ENCODE data around the gene CERK. TPM values are rescaled to one million over a fixed set of nuclear protein-coding genes. Genes with fewer than 3 reads are reported as not detected.
"Not testable (repeated sequence)": the region's sequence is repeated elsewhere in the genome, so short reads cannot be mapped to it uniquely, and the experiment has no call there.

CERK gene
- 101 and 103 TPM in 2 replicates for total RNA-seq

DNA sequence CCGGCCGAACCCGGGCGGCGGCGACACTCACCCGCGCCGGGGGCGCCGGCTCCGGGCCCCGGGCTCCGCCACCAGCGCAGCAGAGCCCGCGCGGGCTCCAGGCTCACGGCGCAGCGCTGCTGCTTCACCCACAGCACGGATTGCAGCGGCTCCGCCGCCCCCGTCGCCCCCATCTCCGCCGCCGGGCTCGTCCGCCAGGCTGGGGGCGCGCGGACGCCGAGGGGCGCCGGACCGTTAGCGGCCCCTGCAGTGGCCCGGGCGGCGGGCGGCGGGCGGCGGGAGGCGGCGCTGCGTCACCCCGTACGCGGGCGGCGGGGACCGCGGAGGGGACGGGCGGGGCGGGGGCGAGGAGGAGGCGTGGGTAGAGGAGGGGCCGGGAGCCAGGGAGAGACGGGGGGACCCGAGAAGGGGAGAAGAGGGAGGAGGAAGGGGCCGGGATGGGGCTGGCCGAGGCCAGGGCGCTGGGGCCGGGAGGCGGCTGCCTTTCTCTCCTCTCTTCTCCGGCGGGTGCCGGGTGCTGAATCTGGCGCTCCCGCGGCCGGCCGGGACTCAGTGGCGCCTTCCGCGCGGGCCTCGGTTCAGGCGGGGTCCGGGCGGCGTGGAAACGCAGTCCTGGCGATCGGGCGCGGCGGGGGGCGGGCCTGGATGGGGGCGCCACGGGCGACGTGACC is at the start of gene CERK:
CERK (minus strand) TSS at position 277 of the 671 bp plus-strand sequence; CDS start at position 173, 104 bp downstream.
- no peak for DNase-seq (ENCODE audit: low read depth, low spot score)

- no peak for DNase-seq (ENCODE audit: low read depth, low spot score)
Measured at GRCh38 chr22:46783721-46784120, 45.7 kb upstream of the CERK start.

GRCh38 chr22:46782200-46782599 is 44.1 kb upstream of the CERK start:
- not testable (repeated sequence) for DNase-seq (ENCODE audit: low read depth, low spot score)

DNA sequence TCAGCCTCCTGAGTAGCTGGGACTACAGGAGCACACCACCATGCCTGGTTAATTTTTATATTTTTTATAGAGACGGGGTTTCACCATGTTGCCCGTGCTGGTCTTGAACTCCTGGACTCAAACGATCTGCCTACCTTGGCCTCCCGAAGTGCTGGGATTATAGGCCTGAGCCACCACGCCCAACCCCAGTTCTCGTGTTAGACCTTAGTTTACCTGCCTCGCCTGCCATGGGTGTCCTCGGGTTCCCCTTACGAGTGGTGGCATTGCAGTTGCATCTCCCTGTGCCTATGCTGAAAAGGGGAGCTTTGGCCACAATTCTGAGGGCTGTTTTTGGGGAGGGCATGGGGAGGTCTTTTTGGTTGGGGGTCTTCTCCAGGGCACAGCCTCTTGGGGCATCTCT is 43.2 kb upstream of the CERK start:
- no peak for DNase-seq (ENCODE audit: low read depth, low spot score)

- no peak for DNase-seq (ENCODE audit: low read depth, low spot score)
Measured at GRCh38 chr22:46780453-46780852, 42.4 kb upstream of the CERK start.

GRCh38 chr22:46779651-46780050 is 41.6 kb upstream of the CERK start:
- no peak for DNase-seq (ENCODE audit: low read depth, low spot score)

GRCh38 chr22:46779023-46779422 is 41.0 kb upstream of the CERK start:
- no peak for DNase-seq (ENCODE audit: low read depth, low spot score)

DNA sequence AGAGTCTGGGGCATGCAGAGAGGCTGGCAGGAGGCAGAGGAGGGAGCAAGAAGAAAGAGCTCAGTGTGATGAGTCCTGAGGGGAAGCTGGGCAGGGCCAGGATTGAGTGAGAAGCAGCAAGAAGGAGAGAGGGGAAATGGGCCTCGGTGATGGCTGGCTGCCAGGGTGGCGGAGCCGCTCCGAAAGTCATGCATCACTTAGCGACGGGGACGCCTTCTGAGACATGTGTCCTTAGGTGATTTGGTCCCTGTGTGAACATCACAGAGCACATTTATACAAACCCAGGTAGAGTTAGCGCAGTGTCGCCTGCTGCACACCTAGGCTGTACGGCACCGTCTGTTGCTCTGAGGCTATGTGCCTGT is 39.5 kb upstream of the CERK start:
- no peak for DNase-seq (ENCODE audit: low read depth, low spot score)

DNA sequence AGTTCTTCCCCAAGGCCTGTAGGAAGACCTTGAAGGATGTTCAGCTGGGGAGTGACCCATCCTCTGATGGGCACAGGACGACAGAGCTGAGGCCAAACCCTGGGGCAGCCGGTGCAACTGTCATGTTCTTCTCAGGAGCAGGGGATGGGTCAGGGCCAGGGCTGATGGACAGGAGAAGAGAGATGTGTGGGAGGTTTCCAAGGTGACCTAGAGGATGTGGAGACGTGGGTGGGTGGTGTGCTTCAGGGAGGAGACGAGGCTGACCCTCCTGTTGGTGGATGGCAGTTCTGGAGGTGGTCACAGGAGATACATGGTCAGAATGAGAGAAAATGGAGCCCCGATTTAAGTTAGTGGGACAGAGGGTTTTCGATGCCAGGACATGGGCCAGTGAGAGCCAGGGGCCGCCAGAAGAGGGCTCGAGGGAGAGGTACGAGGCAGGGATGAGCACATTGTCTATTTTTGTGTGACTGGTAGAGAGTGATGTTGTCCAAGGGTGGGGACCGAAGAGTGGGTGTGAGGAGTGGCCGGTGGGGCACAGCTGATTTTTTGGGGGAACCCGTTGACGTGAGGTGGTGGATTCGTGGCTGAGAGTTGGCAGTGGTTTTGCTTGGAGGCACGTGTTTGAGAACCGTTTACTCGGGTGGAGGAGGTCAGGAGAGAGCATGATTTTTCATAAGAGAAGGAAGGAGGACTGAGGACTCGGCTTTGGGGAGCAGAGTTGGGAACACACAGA is 39.0 kb upstream of the CERK start:
- no peak for DNase-seq (ENCODE audit: low read depth, low spot score)

- no peak for DNase-seq (ENCODE audit: low read depth, low spot score)
Measured at GRCh38 chr22:46775850-46776826, 38.1 kb upstream of the CERK start.

GRCh38 chr22:46774980-46775849 is 37.2 kb upstream of the CERK start:
- DNase-seq (ENCODE audit: low read depth, low spot score): no peak

DNA sequence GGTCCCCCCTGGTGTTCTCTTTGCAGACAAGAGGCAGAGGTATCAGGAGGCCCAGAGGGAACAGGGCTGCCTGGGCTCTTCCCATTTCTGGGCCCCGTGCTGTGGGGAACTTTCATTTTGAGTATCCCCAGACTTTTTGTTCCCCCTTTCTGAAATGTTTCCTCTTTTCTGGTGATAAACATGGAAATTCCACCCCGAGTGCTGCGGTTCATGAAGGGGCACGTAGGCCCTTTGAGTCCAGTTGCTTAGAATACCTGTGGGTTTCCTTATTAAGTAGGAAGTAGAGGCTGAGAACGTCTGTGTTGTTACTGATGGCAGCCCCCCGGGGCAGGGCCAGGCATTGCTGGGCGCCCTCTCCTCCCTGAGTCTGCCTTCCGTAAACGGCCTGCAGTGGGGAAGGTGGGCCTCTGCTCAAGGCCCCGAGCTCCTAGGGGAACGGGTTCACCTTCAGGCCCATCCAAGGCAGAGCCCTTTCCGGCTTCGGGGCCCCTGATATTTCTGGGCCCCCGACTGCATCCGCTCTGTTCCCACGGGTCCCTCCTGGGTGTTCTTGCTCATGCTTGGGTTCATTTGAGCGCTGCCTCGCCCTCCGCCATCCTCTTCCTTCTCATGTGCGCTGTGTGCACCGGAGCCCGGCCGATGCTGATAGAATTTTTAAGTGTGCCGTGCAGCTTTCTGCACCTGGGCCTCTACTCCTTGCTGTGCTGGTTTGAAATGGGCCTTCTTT is 36.4 kb upstream of the CERK start:
- DNase-seq (ENCODE audit: low read depth, low spot score): no peak

GRCh38 chr22:46773076-46773475 is 35.0 kb upstream of the CERK start:
- no peak for DNase-seq (ENCODE audit: low read depth, low spot score)

- no peak for DNase-seq (ENCODE audit: low read depth, low spot score)
Measured at GRCh38 chr22:46770726-46771125, 32.7 kb upstream of the CERK start.

DNA sequence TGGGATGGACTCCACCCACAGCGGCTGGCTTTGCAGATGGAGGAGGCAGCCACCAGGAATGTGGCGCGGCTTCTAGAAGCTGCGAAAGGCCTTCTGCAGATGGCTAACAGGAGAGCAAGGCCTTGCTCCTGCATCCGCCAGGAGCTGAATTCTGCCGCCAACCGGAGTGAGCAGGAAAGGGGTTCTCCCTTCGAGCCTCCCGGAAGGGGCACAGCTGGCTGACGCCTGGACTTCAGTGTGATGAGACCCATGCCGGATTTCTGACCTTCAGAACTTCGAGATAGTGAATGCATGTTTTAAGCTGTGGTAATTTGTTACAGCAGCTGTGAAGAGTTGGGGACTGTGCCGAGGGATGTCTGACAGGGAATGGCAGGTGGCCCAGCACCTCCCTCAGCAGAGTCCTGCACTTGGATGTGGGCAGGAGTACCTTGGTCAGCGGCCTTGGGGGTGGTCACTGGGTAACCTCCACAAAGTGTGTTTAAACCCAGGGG is 32.1 kb upstream of the CERK start:
- no peak for DNase-seq (ENCODE audit: low read depth, low spot score)

DNA sequence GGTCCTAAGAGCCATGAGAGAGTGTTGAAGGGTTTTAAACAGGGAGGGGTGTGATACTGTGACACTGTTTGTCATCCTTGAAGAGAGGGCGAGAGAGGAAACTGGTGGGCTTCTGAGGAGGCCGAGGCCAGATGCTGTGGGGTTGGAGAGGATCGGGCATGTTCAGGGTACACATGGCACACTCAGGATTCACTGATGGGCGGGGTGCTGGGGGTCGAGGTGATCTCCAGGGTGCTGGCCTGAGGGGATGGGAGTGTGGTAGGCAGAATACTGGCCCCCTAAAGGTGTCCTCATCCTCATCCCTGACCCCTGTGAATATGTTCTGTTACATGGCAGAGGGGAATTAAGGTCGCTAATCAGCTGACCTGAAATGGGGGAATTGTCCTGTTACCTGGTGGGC is 31.7 kb upstream of the CERK start:
- DNase-seq (ENCODE audit: low read depth, low spot score): no peak

GRCh38 chr22:46769191-46769675 is 31.2 kb upstream of the CERK start:
- no peak for DNase-seq (ENCODE audit: low read depth, low spot score)

DNA sequence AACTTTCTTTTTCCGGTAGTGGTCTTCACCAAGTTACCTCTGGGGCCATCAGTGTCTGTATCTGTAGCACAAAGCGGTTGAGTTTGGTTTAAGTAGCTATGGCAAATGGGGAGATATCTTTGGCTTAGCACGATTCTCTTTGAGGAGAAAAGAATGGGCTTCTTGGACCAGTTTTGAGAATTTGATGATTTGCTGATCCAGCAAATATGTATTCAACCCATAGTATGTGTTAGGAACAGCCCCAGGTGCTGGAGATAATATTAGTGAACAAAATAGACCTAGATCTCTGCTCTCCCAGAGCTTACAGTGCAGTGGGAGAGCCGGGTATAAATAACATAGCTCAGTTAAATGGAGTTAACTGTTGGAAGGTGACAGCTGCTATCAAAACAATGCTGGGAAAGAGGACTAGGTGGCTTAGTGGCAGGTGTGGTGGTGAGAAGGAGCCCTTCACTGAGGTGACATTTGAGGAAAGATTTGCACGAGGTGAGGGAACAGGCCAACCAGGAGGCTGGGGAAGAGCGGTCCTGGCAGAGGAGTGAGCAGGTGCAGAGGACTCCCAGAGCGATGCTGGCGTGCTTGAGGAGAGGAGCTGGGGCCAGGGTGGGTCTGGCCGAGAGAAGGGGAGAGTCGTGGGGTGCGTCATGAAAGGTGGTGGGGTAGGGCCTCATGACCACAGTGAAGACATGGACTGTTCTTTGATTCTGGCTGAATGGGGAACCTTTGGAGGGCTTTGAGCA is 29.4 kb upstream of the CERK start:
- no peak for DNase-seq (ENCODE audit: low read depth, low spot score)

DNA sequence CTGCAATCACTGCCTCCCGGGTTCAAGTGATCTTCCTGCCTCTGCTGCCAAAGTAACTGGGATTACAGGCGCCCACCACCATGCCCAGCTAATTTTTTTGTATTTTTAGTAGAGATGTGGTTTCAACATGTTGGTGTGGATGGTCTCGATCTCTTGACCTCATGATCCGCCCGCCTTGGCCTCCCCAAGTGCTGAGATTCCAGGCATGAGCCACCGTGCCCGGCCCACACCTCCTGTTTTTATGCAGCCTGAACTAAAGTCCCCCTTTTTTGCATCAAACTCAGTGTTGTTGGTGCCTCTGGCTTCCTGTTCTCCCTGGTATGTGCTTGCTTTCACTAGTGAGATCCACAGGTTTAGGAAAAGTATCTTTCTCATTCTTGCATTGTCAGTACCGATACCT is 28.6 kb upstream of the CERK start:
- DNase-seq (ENCODE audit: low read depth, low spot score): no peak
